Activated CD8-positive, alpha-beta memory T cell treated with anti-CD3 and anti-CD28 coated beads, Interleukin-2, amount 50 U/mL, for 48 hours (primary cell): Measurements from ENCODE around the gene DELE1.

Experiments
- DNase-seq: peaks from one replicate; pipeline ENCODE4 v3.0.0-alpha.2; 2020

The DELE1 gene

GRCh38 chr5:141929398-141930058, 5.9 kb downstream of the DELE1 start:
- DNase-seq = no peak

- DNase-seq = no peak
Observed at GRCh38 chr5:141931694-141932093, 8.0 kb downstream of the DELE1 start.

- DNase-seq = no peak
Observed at GRCh38 chr5:141933151-141933550, 9.5 kb downstream of the DELE1 start.

GRCh38 chr5:141934099-141934844, 10.6 kb downstream of the DELE1 start:
- no peak for DNase-seq

GRCh38 chr5:141935538-141935937, 11.9 kb downstream of the DELE1 start:
- no peak for DNase-seq

GRCh38 chr5:141940695-141941271, 17.1 kb downstream of the DELE1 start:
- no peak for DNase-seq

GRCh38 chr5:141941307-141941706, 17.6 kb downstream of the DELE1 start:
- DNase-seq = no peak

GRCh38 chr5:141941779-141942178, 18.1 kb downstream of the DELE1 start:
- DNase-seq = no peak

- DNase-seq = no peak
Observed at GRCh38 chr5:141942185-141942857, 18.6 kb downstream of the DELE1 start.

GRCh38 chr5:141944076-141944475, 20.4 kb downstream of the DELE1 start:
- no peak for DNase-seq

GRCh38 chr5:141945511-141946051, 21.9 kb downstream of the DELE1 start:
- no peak for DNase-seq

- no peak for DNase-seq
Observed at GRCh38 chr5:141947316-141947715, 23.6 kb downstream of the DELE1 start.

- no peak for DNase-seq
Observed at GRCh38 chr5:141948812-141949211, 25.1 kb downstream of the DELE1 start.

- DNase-seq = no peak
Observed at GRCh38 chr5:141949511-141949910, 25.8 kb downstream of the DELE1 start.

GRCh38 chr5:141950207-141951005, 26.7 kb downstream of the DELE1 start:
- DNase-seq = no peak

GRCh38 chr5:141951332-141951781, 27.7 kb downstream of the DELE1 start:
- DNase-seq = peak; percentile 71

- no peak for DNase-seq
Observed at GRCh38 chr5:141952020-141952419, 28.3 kb downstream of the DELE1 start.

GRCh38 chr5:141954194-141954593, 30.5 kb downstream of the DELE1 start:
- peak; percentile 23 for DNase-seq

GRCh38 chr5:141957367-141957996, 33.8 kb downstream of the DELE1 start:
- DNase-seq = peak; percentile 48

- peak; percentile 62 for DNase-seq
Observed at GRCh38 chr5:141958113-141958512, 34.4 kb downstream of the DELE1 start, which contains the start of gene PCDH12. TSS of gene PCDH12 (minus strand) at chr5:141958202. CDS start at chr5:141957851, 351 bp downstream.

- DNase-seq = peak; percentile 54
Observed at GRCh38 chr5:141958546-141959172, 35.0 kb downstream of the DELE1 start.
